Ishikawa (cell line): ENCODE results near the gene ACSM3.

Source experiments
- CEBPB ChIP-seq: IDR thresholded peaks from 2 replicates; pipeline ENCODE4 v1.6.1; 2012
- CREB1 ChIP-seq: IDR thresholded peaks from 2 replicates; pipeline ENCODE4 v1.6.1; 2012; ENCODE audit warnings: low read depth
- EP300 ChIP-seq: IDR thresholded peaks from 2 replicates; pipeline ENCODE4 v1.6.1; 2012; ENCODE audit warnings: borderline replicate concordance
- FOXM1 ChIP-seq: IDR thresholded peaks from 2 replicates; pipeline ENCODE4 v1.6.1; 2012; ENCODE audit warnings: low read depth, borderline replicate concordance
- NFIC ChIP-seq: IDR thresholded peaks from 2 replicates; pipeline ENCODE4 v1.6.1; 2012
- RAD21 ChIP-seq: IDR thresholded peaks from 2 replicates; pipeline ENCODE4 v1.6.1; 2012; ENCODE audit warnings: low read depth
- TAF1 ChIP-seq: IDR thresholded peaks from 2 replicates; pipeline ENCODE4 v1.6.1; 2012; ENCODE audit warnings: low read depth, mild to moderate bottlenecking
- TCF12 ChIP-seq: IDR thresholded peaks from 2 replicates; pipeline ENCODE4 v1.6.1; 2012; ENCODE audit warnings: low read depth
- YY1 ChIP-seq: IDR thresholded peaks from 2 replicates; pipeline ENCODE4 v1.6.1; 2012; ENCODE audit warnings: low read depth
- ZBTB7A ChIP-seq: IDR thresholded peaks from 2 replicates; pipeline ENCODE4 v1.6.1; 2012; ENCODE audit warnings: low read depth
- TF ChIP-seq, protein P1 (sequence below): IDR thresholded peaks from 2 replicates; pipeline ENCODE4 v1.6.1; 2012
- TF ChIP-seq, protein P2 (sequence below): IDR thresholded peaks from 2 replicates; pipeline ENCODE4 v1.6.1; 2012
- TF ChIP-seq, protein P3 (sequence below): IDR thresholded peaks from 2 replicates; pipeline ENCODE4 v1.6.1; 2012; ENCODE audit warnings: low read depth, mild to moderate bottlenecking

DNA sequence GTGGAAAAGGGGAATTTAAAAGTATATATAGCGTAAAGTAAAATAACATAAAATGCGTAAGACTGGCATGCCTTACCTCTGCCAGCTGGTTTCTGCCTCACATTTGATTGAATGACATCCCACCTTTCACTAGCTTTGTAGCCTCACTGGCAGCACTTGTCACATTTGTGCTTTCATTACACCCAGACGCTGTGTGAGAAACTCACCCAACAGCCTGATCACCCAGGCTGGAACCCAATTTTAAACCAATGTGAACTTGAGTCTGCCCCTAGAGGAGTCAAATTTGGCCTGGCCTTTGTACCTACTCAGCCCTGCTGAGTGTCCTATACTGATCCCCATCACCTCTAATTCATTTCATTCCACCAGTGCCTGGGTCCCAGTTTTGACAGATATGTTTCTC is 17.4 kb upstream of the ACSM3 start:
- TF ChIP-seq YY1 (no peak), CEBPB (no peak), TAF1 (no peak), EP300 (no peak), ZBTB7A (no peak), TCF12 (no peak), RAD21 (no peak), NFIC (no peak), CREB1 (no peak), FOXM1 (no peak)
- TF ChIP-seq, protein P1, sequence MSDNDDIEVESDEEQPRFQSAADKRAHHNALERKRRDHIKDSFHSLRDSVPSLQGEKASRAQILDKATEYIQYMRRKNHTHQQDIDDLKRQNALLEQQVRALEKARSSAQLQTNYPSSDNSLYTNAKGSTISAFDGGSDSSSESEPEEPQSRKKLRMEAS, result no peak
- TF ChIP-seq, protein P2, sequence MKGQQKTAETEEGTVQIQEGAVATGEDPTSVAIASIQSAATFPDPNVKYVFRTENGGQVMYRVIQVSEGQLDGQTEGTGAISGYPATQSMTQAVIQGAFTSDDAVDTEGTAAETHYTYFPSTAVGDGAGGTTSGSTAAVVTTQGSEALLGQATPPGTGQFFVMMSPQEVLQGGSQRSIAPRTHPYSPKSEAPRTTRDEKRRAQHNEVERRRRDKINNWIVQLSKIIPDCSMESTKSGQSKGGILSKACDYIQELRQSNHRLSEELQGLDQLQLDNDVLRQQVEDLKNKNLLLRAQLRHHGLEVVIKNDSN, result no peak
- TF ChIP-seq, protein P3, sequence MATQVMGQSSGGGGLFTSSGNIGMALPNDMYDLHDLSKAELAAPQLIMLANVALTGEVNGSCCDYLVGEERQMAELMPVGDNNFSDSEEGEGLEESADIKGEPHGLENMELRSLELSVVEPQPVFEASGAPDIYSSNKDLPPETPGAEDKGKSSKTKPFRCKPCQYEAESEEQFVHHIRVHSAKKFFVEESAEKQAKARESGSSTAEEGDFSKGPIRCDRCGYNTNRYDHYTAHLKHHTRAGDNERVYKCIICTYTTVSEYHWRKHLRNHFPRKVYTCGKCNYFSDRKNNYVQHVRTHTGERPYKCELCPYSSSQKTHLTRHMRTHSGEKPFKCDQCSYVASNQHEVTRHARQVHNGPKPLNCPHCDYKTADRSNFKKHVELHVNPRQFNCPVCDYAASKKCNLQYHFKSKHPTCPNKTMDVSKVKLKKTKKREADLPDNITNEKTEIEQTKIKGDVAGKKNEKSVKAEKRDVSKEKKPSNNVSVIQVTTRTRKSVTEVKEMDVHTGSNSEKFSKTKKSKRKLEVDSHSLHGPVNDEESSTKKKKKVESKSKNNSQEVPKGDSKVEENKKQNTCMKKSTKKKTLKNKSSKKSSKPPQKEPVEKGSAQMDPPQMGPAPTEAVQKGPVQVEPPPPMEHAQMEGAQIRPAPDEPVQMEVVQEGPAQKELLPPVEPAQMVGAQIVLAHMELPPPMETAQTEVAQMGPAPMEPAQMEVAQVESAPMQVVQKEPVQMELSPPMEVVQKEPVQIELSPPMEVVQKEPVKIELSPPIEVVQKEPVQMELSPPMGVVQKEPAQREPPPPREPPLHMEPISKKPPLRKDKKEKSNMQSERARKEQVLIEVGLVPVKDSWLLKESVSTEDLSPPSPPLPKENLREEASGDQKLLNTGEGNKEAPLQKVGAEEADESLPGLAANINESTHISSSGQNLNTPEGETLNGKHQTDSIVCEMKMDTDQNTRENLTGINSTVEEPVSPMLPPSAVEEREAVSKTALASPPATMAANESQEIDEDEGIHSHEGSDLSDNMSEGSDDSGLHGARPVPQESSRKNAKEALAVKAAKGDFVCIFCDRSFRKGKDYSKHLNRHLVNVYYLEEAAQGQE, result no peak
